ENCODE results near the gene ACSL5. TPM values are rescaled to one million over a fixed set of nuclear protein-coding genes. Genes with fewer than 3 reads are reported as not detected.

ACSL5 gene
- total RNA-seq, 4 donors from 2014 or later: 2.2 to 7.0 (median 4.4) TPM

GRCh38 chr10:112346774-112347173, 27.1 kb upstream of the ACSL5 start:
- intact Hi-C loops (cut with DNase I; ENCODE audit: low total_unique reads): no loop called here
- TF ChIP-seq CTCF (IDR thresholded peaks at IDR 0.05) (no peak), POLR2A (IDR thresholded peaks at IDR 0.05) (no peak)
- no peak for DNase-seq (ENCODE audit: low spot score in 2 of 2)
- H3K4me3 ChIP-seq (ENCODE audit: low read depth, poor library complexity, severe bottlenecking): no peak overlapping the region
- WGBS, 2 donors: 87 to 91% methylated on average over 5 of the region's 5 CpGs

- intact Hi-C loops (cut with DNase I; ENCODE audit: low total_unique reads): no loop called here
- H3K4me3 ChIP-seq (ENCODE audit: low read depth, poor library complexity, severe bottlenecking): no peak overlapping the region
- peak in 1 of 2 donors; percentile 29 for DNase-seq (ENCODE audit: low spot score in 2 of 2)
- TF ChIP-seq POLR2A (IDR thresholded peaks at IDR 0.05): no peak
- no peak for TF ChIP-seq CTCF (IDR thresholded peaks at IDR 0.05)
- WGBS, 2 donors: 76 to 78% methylated on average over 12 of the region's 12 CpGs
These were observed 25.9 kb upstream of the ACSL5 start for GRCh38 chr10:112347709-112348671.

GRCh38 chr10:112348759-112349158, 25.2 kb upstream of the ACSL5 start:
- WGBS, 2 donors: 12 to 85% methylated on average over 1 of the region's 1 CpG
- no peak for TF ChIP-seq POLR2A (IDR thresholded peaks at IDR 0.05)
- TF ChIP-seq CTCF (IDR thresholded peaks at IDR 0.05): no peak
- DNase-seq (ENCODE audit: low spot score in 2 of 2): no peak
- intact Hi-C loops (cut with DNase I; ENCODE audit: low total_unique reads): no loop called here
- H3K4me3 ChIP-seq (ENCODE audit: low read depth, poor library complexity, severe bottlenecking): no peak overlapping the region

- WGBS, 2 donors: 94 to 95% methylated on average over 36 to 41 of the region's 46 CpGs
These were observed 24.3 kb upstream of the ACSL5 start for GRCh38 chr10:112349521-112350085.

GRCh38 chr10:112351146-112351545, 22.8 kb upstream of the ACSL5 start:
- DNase-seq (ENCODE audit: low spot score in 2 of 2): peak in 1 of 2 donors; percentile 9
- TF ChIP-seq POLR2A (IDR thresholded peaks at IDR 0.05): no peak
- no peak for TF ChIP-seq CTCF (IDR thresholded peaks at IDR 0.05)
- intact Hi-C loops (cut with DNase I; ENCODE audit: low total_unique reads): no loop called here
- no peak overlapping the region for H3K4me3 ChIP-seq (ENCODE audit: low read depth, poor library complexity, severe bottlenecking)
- WGBS, 2 donors: 84 to 86% methylated on average over 8 of the region's 8 CpGs

More at GRCh38 chr10:112349521-112350085, 24.3 kb upstream of the ACSL5 start:
- peak in 1 of 2 donors; percentile 78 for DNase-seq (ENCODE audit: low spot score in 2 of 2)
- no peak overlapping the region for H3K4me3 ChIP-seq (ENCODE audit: low read depth, poor library complexity, severe bottlenecking)
- intact Hi-C loops (cut with DNase I; ENCODE audit: low total_unique reads): no loop called here
- no peak for TF ChIP-seq POLR2A (IDR thresholded peaks at IDR 0.05)
- no peak for TF ChIP-seq CTCF (IDR thresholded peaks at IDR 0.05)

Measured in lower leg skin (tissue), 4 donors.